Measurements from ENCODE around the gene HSPB9. TPM values are rescaled to one million over a fixed set of nuclear protein-coding genes. Genes with fewer than 3 reads are reported as not detected.

Gene HSPB9
- total RNA-seq, 2 experiments from 2014 or later = 0.09 to 0.11 TPM

DNA sequence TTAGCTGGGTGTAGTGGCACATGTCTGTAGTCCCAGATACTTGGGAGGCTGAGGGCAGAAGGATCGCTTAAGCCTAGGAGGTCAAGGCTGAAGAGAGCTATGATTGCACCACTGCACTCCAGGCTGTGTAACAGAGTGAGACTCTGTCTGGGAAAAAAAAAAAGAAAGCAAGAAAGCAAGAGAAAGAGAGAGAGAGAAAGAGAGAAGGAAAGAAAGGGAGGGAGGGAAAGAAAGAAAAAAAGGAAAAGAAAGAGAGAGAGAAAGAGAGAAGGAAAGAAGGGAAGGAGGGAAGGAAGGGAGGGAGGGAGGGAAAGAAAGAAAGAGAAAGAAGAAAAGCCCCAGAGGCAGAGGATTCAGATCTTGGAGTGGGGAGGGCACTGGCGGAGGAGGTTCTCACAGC, 16.6 kb upstream of the HSPB9 start:
- Mint-ChIP-seq H3K27me3 (no peaks in the 10 kb centered on the region), H3K4me3 (no peak overlapping the region), H3K4me1 (peaks cover 14% of the 10 kb centered on the region), H3K36me3 (ENCODE audit: low read depth) (no peaks in the 10 kb centered on the region), H3K27ac (no peak overlapping the region), H3K9me3 (ENCODE audit: low read depth) (no peaks in the 10 kb centered on the region)
- ChIA-PET CTCF (interaction anchor here (0.6 to 1.5 kb wide), 2 partner anchors 9 to 918 kb away, joined by 3 read pairs; no protein-coding TSS in a partner anchor), POLR2A (interaction anchor here (0.6 kb wide), 2 partner anchors 11 to 21 kb away, joined by 3 to 6 read pairs; no protein-coding TSS in a partner anchor)
- intact Hi-C loops (cut with DNase I, micrococcal nuclease) = no loop called here
- no peak for ATAC-seq
- DNase-seq = no peak

DNA sequence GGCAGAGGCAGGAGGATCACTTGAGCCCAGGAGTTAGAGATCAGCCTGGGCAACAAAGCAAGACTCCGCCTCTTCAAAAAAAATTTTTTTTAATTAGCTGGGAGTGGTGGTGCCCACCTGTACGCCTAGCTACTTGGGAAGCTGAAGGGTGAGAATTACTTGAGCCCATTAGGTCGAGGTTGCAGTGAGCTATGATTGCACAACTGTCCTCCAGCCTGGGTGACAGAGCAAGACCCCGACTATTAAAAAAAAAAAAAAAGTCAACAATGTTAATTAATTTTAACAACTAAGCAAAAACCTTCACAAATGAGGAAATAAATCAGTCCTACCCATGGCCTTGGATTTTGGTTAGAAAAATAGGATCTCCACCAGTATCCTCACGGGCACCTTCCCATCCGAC, 15.5 kb upstream of the HSPB9 start:
- no peaks in the 10 kb centered on the region for H3K9me3 Mint-ChIP-seq (ENCODE audit: low read depth)
- H3K4me3 Mint-ChIP-seq = peak overlapping the region; percentile 59
- peaks cover 25% of the 10 kb centered on the region for H3K4me1 Mint-ChIP-seq
- intact Hi-C loops (cut with DNase I, micrococcal nuclease) = loop anchor here (1.0 kb wide), 7 partner anchors 8 to 177 kb away; partner anchors contain the start of genes CNP (in 1 of the 2), KAT2A (in 1 of the 2), KCNH4 (in 1 of the 2) and ODAD4 (in 1 of the 2)
- H3K27ac Mint-ChIP-seq = no peak overlapping the region
- H3K27me3 Mint-ChIP-seq = no peaks in the 10 kb centered on the region
- ChIA-PET CTCF (interaction anchor here (0.7 to 1.5 kb wide), 7 partner anchors 9 to 87 kb away, joined by 3 to 5 read pairs (median 3); partner anchors contain the start of genes NKIRAS2 and ZNF385C), POLR2A (interaction anchor here (0.6 kb wide), 1 partner anchor 90 kb away, joined by 4 read pairs; the partner anchor contains the start of gene DNAJC7)
- no peak for DNase-seq
- no peak for ATAC-seq
- no peaks in the 10 kb centered on the region for H3K36me3 Mint-ChIP-seq (ENCODE audit: low read depth)

DNA sequence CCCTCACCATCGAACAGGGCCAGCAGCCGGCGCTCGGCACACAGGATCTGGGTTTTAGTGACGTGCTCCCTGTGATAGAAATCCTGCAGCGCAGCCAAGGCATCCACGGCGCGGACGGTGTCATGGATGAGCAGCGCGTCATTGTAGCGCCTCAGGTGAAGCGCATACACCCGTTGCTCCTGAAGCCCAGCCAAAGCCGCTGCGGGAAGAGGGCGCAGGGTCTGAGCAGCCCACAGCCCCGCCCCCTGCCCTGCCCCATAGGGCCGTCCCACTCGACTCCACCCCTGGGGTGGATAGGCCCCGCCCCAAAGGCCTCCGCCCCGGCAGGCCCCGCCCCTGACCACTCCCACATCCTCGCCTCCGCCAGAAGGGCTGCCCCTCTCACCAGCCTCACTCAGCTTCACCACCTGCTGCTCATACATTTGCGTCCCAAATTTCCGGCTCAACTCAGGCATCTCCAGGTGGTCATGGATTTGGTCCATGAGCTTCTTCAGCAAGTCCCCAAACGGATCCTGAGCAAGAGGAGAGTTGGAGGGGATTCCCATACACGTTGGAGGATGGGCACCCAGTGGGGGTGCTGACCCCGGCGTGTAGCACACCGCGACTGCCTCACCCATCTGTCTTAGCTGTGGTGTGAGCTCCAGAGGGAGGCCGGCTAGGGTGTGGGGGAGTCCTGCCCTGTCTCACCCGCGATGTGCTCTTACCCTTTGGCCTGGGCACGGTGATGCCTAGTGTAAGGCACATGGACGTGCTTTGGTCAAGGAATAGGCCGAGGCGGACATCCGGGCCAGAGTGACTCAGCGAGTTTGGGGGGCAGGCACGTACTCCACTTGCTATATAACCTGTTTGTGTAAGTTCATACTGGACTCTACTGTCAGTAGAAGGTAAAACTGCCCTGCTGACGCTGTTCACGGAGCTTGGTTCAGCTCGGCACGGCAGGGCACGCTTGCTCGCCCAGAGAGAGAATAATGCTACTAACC, 14.7 kb upstream of the HSPB9 start:
- Mint-ChIP-seq H3K36me3 (ENCODE audit: low read depth) (no peaks in the 10 kb centered on the region), H3K9me3 (ENCODE audit: low read depth) (no peaks in the 10 kb centered on the region), H3K27me3 (no peaks in the 10 kb centered on the region), H3K4me3 (peak overlapping the region; percentile 59), H3K4me1 (peaks cover 29% of the 10 kb centered on the region), H3K27ac (peak overlapping the region; percentile 51)
- peak; percentile 98 for DNase-seq
- intact Hi-C loops (cut with DNase I, micrococcal nuclease) = loop anchor here (1.0 kb wide), 7 partner anchors 9 to 178 kb away; partner anchors contain the start of genes CNP (in 1 of the 2), KAT2A (in 1 of the 2), KCNH4 (in 1 of the 2) and ODAD4 (in 1 of the 2)
- CTCF ChIA-PET = interaction anchor here (0.8 to 1.5 kb wide), 6 partner anchors 9 to 128 kb away, joined by 3 to 5 read pairs (median 4); partner anchors contain the start of gene ZNF385C
- POLR2A ChIA-PET = interaction anchor here (0.6 kb wide), 1 partner anchor 399 kb away, joined by 3 read pairs; no protein-coding TSS in a partner anchor
- ATAC-seq = peak; percentile 86

DNA sequence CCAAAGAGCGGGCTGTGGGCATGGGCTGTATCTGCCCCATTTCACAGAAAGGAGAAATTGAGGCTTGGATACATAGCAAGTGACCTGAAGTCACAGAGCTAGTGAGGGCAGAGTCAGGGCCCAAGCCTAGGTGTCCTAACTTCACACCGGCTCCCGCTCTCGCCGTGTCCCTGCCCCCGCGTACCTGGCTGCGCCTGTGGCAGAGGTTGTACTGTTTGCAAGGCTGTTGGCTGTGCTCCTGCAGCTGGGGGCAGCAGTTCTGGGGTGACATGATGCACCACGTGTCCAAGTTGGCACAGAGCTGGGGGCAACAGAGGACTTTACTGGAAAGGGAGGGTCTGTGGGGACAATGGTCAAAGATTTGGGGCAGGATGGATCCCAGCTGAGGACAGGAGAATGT, 13.5 kb upstream of the HSPB9 start:
- H3K36me3 Mint-ChIP-seq (ENCODE audit: low read depth) = peaks cover 4% of the 10 kb centered on the region
- DNase-seq (no peak), ATAC-seq (no peak)
- H3K4me1 Mint-ChIP-seq = peaks cover 30% of the 10 kb centered on the region
- H3K9me3 Mint-ChIP-seq (ENCODE audit: low read depth) = no peaks in the 10 kb centered on the region
- intact Hi-C loops (cut with DNase I, micrococcal nuclease) = no loop called here
- no peaks in the 10 kb centered on the region for H3K27me3 Mint-ChIP-seq
- no peak overlapping the region for H3K4me3 Mint-ChIP-seq
- H3K27ac Mint-ChIP-seq = no peak overlapping the region
- ChIA-PET POLR2A (no interaction called here), CTCF (interaction anchor here (0.9 to 1.1 kb wide), 2 partner anchors 41 to 91 kb away, joined by 3 read pairs; partner anchors contain the start of gene DNAJC7)

DNA sequence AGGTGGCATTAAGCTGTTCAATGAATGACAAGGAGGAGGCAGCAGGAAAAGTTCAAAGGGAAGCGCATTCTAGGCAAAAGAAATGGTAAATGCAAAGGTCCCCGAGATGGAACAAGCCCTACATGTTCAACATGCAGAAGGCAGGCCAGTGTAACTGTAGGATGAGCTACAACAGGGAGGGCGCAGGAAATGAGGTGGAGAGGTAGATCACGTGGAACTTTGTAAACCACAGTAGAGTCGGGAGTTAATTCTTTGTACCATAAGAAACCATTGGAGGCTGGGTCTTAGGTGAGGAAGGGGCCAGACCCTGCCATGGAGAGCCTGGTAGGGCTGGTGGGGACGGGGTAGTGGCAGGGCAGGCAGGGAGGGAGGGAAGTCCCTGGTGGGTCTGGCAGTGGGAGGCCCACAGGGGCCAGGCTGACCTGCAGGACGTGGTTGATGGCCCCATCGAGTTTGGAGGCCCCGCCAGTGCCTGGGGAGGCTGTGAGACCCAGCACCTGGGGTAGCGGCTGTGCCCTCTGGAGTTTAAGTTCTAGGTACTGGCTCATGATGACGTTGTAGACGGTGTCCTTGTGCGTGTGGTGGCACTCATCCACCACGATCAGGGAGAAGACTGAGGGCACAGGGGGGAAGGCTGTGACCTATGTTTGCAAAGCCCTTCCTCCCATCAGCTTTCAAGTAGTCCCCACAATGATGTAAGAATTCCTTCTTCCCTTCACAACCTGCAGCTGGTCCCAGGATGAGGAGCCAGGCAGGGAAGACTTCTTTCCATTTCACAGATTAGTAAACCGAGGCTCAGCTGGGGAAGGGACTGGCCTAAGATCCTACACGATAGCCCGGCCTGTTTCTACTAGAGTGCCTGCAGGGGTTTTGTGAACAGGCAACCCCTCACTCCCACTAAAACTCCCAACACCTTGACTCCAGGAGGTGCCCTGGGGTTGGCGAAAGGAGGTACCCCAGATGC, 12.0 kb upstream of the HSPB9 start:
- DNase-seq = no peak
- Mint-ChIP-seq H3K4me3 (no peak overlapping the region), H3K36me3 (ENCODE audit: low read depth) (peaks cover 11% of the 10 kb centered on the region)

DNA sequence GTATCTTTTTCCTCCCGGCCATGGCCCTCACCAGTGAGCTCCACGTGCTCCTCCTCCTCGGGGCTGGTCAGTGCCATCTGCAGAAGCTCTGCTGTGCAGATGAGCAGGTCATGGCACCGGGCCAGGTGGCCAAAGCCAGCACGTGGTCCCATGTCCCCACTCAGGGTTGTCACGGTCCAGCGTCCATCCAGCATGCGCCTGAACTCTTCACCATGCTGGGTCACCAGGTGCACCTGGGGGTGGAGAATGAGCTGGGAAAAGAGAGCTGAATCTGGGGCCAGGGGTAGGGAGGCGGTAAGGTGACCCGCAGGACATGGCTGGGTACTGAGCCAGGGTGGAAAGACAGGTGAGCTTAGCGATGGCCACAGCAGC, 11.4 kb upstream of the HSPB9 start:
- intact Hi-C loops (cut with DNase I, micrococcal nuclease) = loop anchor here in 1 of 2 experiments (5.0 kb wide), 1 partner anchor 176 kb away; the partner anchor contains the start of gene STAT5A
- ATAC-seq = no peak

More for the DNA sequence above, 12.0 kb upstream of the HSPB9 start:
- no peaks in the 10 kb centered on the region for H3K9me3 Mint-ChIP-seq (ENCODE audit: low read depth)
- ChIA-PET POLR2A (interaction anchor here (0.6 kb wide), 1 partner anchor 9 kb away, joined by 3 read pairs; no protein-coding TSS in a partner anchor), CTCF (interaction anchor here (0.6 to 1.9 kb wide), 4 partner anchors 9 to 147 kb away, joined by 3 to 8 read pairs (median 3); partner anchors contain the start of gene DNAJC7)
- peak overlapping the region; percentile 97 for H3K27ac Mint-ChIP-seq
- H3K4me1 Mint-ChIP-seq = peaks cover 30% of the 10 kb centered on the region
- no peaks in the 10 kb centered on the region for H3K27me3 Mint-ChIP-seq
- no peak for ATAC-seq
- intact Hi-C loops (cut with DNase I, micrococcal nuclease) = loop anchor here in 1 of 2 experiments (5.0 kb wide), 1 partner anchor 177 kb away; the partner anchor contains the start of gene STAT5A

DNA sequence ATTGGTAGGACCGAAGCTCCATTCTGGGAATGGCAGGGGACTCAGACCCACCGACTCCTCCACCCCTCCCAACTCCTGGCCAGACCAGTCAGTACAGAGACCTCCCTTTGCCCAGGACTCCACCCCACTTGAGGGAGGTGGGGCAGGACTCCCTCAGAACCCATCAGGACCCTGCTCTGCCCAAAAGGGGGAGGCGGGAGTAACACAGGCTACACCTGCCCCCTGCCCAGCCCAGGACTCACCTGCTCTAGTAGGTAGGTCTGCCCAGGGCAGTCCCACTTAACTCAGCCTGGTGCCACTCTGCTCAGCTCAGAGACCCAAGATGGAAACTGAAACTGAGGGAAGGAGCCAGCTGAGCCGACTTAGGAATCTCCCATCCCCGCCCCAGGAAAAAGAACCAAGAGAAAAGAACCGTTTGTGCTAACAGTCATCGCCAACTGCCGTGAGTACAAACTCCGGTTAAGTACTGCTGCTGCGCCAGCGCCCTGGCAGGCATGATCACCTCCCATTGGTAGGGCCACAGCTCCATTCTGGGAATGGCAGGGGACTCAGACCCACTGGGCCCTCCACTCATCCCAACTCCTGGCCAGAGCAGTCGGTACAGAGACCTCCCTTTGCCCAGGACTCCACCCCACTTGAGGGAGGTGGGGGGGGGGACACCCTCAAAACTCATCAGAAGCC, 10.6 kb upstream of the HSPB9 start:
- Mint-ChIP-seq H3K4me3 (peak overlapping the region; percentile 77), H3K27ac (peak overlapping the region; percentile 97), H3K9me3 (ENCODE audit: low read depth) (no peaks in the 10 kb centered on the region), H3K4me1 (peaks cover 35% of the 10 kb centered on the region), H3K27me3 (no peaks in the 10 kb centered on the region), H3K36me3 (ENCODE audit: low read depth) (peaks cover 21% of the 10 kb centered on the region)
- intact Hi-C loops (cut with DNase I, micrococcal nuclease) = loop anchor here (1.0 to 5.0 kb wide), 4 partner anchors 9 to 193 kb away; partner anchors contain the start of genes RAB5C (in 2 of the 2), ACLY (in 1 of the 2), KAT2A (in 1 of the 2) and STAT5A (in 1 of the 2)
- ChIA-PET POLR2A (interaction anchor here (0.5 to 1.5 kb wide), 5 partner anchors 9 to 146 kb away, joined by 3 to 4 read pairs (median 4); partner anchors contain the start of genes KAT2A and NKIRAS2), CTCF (interaction anchor here (0.6 to 3.4 kb wide), 14 partner anchors 8 to 1793 kb away, joined by 3 to 22 read pairs (median 6); partner anchors contain the start of genes CNP, DHX8, DNAJC7 and KAT2A)
- peak; percentile 9 for ATAC-seq
- DNase-seq = peak; percentile 60

More for the DNA sequence above, 11.4 kb upstream of the HSPB9 start:
- ChIA-PET POLR2A (interaction anchor here (0.6 to 1.3 kb wide), 3 partner anchors 10 to 145 kb away, joined by 3 to 4 read pairs (median 4); partner anchors contain the start of gene KAT2A), CTCF (interaction anchor here (0.5 to 3.4 kb wide), 7 partner anchors 10 to 1793 kb away, joined by 3 to 19 read pairs (median 5); partner anchors contain the start of genes DNAJC7 and NKIRAS2)
- H3K27me3 Mint-ChIP-seq = no peaks in the 10 kb centered on the region
- H3K4me3 Mint-ChIP-seq = no peak overlapping the region
- H3K9me3 Mint-ChIP-seq (ENCODE audit: low read depth) = no peaks in the 10 kb centered on the region
- peak overlapping the region; percentile 97 for H3K27ac Mint-ChIP-seq
- DNase-seq = no peak
- H3K36me3 Mint-ChIP-seq (ENCODE audit: low read depth) = peaks cover 16% of the 10 kb centered on the region
- H3K4me1 Mint-ChIP-seq = peaks cover 30% of the 10 kb centered on the region

DNA sequence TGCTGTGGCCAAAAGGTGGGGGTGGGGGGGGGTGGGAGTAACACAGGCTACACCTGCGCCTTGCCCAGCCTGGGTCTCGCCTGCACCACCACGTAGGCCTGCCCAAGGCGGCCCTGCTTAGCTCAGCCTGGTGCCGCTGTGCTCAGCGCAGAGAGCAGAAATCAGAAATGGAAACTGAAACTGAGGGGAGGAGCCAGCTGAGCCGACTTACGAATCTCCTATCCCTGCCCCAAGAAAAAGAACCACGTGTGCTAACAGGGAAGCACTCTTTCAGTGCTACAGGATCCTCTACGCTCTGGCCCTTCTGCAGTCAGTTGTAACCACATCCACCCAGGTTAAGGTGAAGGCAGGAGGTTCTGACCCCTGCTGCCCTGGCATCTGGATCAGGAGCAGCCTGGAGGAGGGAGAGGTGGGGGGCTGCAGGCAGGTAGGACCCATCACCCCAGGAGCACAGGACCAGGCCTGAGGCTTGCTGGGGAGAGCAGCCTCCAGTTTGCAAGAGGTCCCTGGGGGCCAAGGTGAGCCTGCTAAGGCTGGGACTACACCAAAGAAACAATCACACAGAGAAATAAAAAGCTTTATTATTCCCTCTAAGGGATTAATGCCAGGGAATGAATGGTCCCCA, 9.9 kb upstream of the HSPB9 start, which contains the start of gene DHX58:
Gene DHX58 (minus strand): TSS at position 163 of the 625 bp plus-strand sequence. CDS start 822 bp downstream, outside the sequence.
- Mint-ChIP-seq H3K36me3 (ENCODE audit: low read depth) (peaks cover 27% of the 10 kb centered on the region), H3K27me3 (no peaks in the 10 kb centered on the region)
- POLR2A ChIA-PET = interaction anchor here (0.7 to 1.5 kb wide), 4 partner anchors 8 to 147 kb away, joined by 3 to 4 read pairs (median 4); partner anchors contain the start of genes KAT2A and NKIRAS2

More for the DNA sequence above, 9.9 kb upstream of the HSPB9 start, which contains the start of gene DHX58:
- peak; percentile 86 for ATAC-seq
- H3K27ac Mint-ChIP-seq = peak within 1 kb of the TSS; percentile 97
- CTCF ChIA-PET = interaction anchor here (1.0 to 3.4 kb wide), 11 partner anchors 8 to 150 kb away, joined by 3 to 22 read pairs (median 8); partner anchors contain the start of genes CNP, DNAJC7, KAT2A and KCNH4
- intact Hi-C loops (cut with DNase I, micrococcal nuclease) = loop anchor here (1.0 to 5.0 kb wide), 4 partner anchors 9 to 194 kb away; partner anchors contain the start of genes RAB5C (in 2 of the 2), ACLY (in 1 of the 2), KAT2A (in 1 of the 2) and STAT5A (in 1 of the 2)
- no peaks in the 10 kb centered on the region for H3K9me3 Mint-ChIP-seq (ENCODE audit: low read depth)
- H3K4me3 Mint-ChIP-seq = peak within 1 kb of the TSS; percentile 77
- DNase-seq = peak; percentile 89
- peaks cover 35% of the 10 kb centered on the region for H3K4me1 Mint-ChIP-seq

Measured in activated CD4-positive, alpha-beta T cell treated with anti-CD3 and anti-CD28 coated beads for 36 hours (primary cell).